SK-N-SH treated with all-trans-retinoic acid at 6 μM for 48 hours (cell line): ENCODE data around the gene CRABP2.

Experiments
- ATAC-seq: fragments of 200-7000 bp; cut with Tn5 transposase; 3 replicates; pipeline ENCODE4 v1.9.1; 2020; ENCODE audit warnings: mild to moderate bottlenecking, moderate library complexity
- ARNTL ChIP-seq: fragments of 450-650 bp; formaldehyde crosslinking; IDR thresholded peaks from 2 replicates; pipeline ENCODE4 v1.5.0; 2020; ENCODE audit warnings: low read depth, mild to moderate bottlenecking, moderate library complexity, borderline replicate concordance
- BACH2 ChIP-seq: fragments of 250-450 bp; sonication (Bioruptor Pico); IDR thresholded peaks from 2 replicates; pipeline ENCODE4 v1.9.0; 2021; ENCODE audit warnings: mild to moderate bottlenecking, borderline replicate concordance
- CREB5 ChIP-seq: fragments of 250-450 bp; sonication (Bioruptor Pico); IDR thresholded peaks from 2 replicates; pipeline ENCODE4 v1.5.1; 2020; ENCODE audit warnings: low read depth, mild to moderate bottlenecking, moderate library complexity
- CSDC2 ChIP-seq: fragments of 250-450 bp; sonication (Bioruptor Pico); IDR thresholded peaks from 2 replicates; pipeline ENCODE4 v1.5.0; 2020; ENCODE audit warnings: mild to moderate bottlenecking, moderate library complexity
- CSRNP3 ChIP-seq: fragments of 250-450 bp; sonication (Bioruptor Pico); IDR thresholded peaks from 2 replicates; pipeline ENCODE4 v1.5.1; 2021; ENCODE audit warnings: mild to moderate bottlenecking, moderate library complexity
- ESRRG ChIP-seq: fragments of 250-450 bp; sonication (Bioruptor Pico); IDR thresholded peaks from 2 replicates; pipeline ENCODE4 v1.6.1; 2021; ENCODE audit warnings: mild to moderate bottlenecking
- GLIS3 ChIP-seq: fragments of 250-450 bp; sonication (Bioruptor Pico); IDR thresholded peaks from 2 replicates; pipeline ENCODE4 v1.5.0; 2020; ENCODE audit warnings: mild to moderate bottlenecking, moderate library complexity
- ISL1 ChIP-seq: fragments of 250-450 bp; sonication (Bioruptor Pico); IDR thresholded peaks from 2 replicates; pipeline ENCODE4 v2.1.2; 2022; ENCODE audit warnings: mild to moderate bottlenecking, moderate library complexity
- OSR1 ChIP-seq: fragments of 250-450 bp; sonication (Bioruptor Pico); IDR thresholded peaks from 2 replicates; pipeline ENCODE4 v1.8.0; 2022; ENCODE audit warnings: moderate library complexity, mild to moderate bottlenecking, inconsistent platforms
- PATZ1 ChIP-seq: fragments of 250-450 bp; sonication (Bioruptor Pico); IDR thresholded peaks from 2 replicates; pipeline ENCODE4 v1.8.0; 2020; ENCODE audit warnings: mild to moderate bottlenecking, moderate library complexity, borderline replicate concordance
- PPARA ChIP-seq: fragments of 250-450 bp; sonication (Bioruptor Pico); IDR thresholded peaks from 2 replicates; pipeline ENCODE4 v1.5.0; 2020; ENCODE audit warnings: mild to moderate bottlenecking, borderline replicate concordance
- RARB ChIP-seq: fragments of 250-450 bp; sonication (Bioruptor Pico); IDR thresholded peaks from 2 replicates; pipeline ENCODE4 v1.8.0; 2021; ENCODE audit warnings: mild to moderate bottlenecking, moderate library complexity
- SNAI2 ChIP-seq: fragments of 250-450 bp; sonication (Bioruptor Pico); IDR thresholded peaks from 2 replicates; pipeline ENCODE4 v1.5.0; 2020; ENCODE audit warnings: mild to moderate bottlenecking, moderate library complexity
- TCF4 ChIP-seq: fragments of 250-450 bp; sonication (Bioruptor Pico); IDR thresholded peaks from 2 replicates; pipeline ENCODE4 v1.8.0; 2021; ENCODE audit warnings: mild to moderate bottlenecking, moderate library complexity, borderline replicate concordance
- TOX ChIP-seq: fragments of 250-450 bp; sonication (Bioruptor Pico); IDR thresholded peaks from 2 replicates; pipeline ENCODE4 v1.8.0; 2021; ENCODE audit warnings: mild to moderate bottlenecking, moderate library complexity, borderline replicate concordance
- TSHZ2 ChIP-seq: fragments of 250-450 bp; sonication (Bioruptor Pico); IDR thresholded peaks from 2 replicates; pipeline ENCODE4 v1.5.0; 2020; ENCODE audit warnings: mild to moderate bottlenecking, moderate library complexity
- ZFP3 ChIP-seq: fragments of 250-450 bp; sonication (Bioruptor Pico); IDR thresholded peaks from 2 replicates; pipeline ENCODE4 v1.5.0; 2020; ENCODE audit warnings: mild to moderate bottlenecking, moderate library complexity
- ZFP30 ChIP-seq: fragments of 450-650 bp; formaldehyde crosslinking; IDR thresholded peaks from 2 replicates; pipeline ENCODE4 v1.5.0; 2022; ENCODE audit warnings: mild to moderate bottlenecking, moderate library complexity
- ZNF70 ChIP-seq: fragments of 450-650 bp; formaldehyde crosslinking; IDR thresholded peaks from 2 replicates; pipeline ENCODE4 v1.5.0; 2020; ENCODE audit warnings: mild to moderate bottlenecking, moderate library complexity
- ZNF8 ChIP-seq: fragments of 450-650 bp; formaldehyde crosslinking; IDR thresholded peaks from 2 replicates; pipeline ENCODE4 v1.5.0; 2020; ENCODE audit warnings: mild to moderate bottlenecking, moderate library complexity
- TF ChIP-seq, protein P1 (sequence below): fragments of 250-450 bp; sonication (Bioruptor Pico); IDR thresholded peaks from 2 replicates; pipeline ENCODE4 v1.8.0; 2021; ENCODE audit warnings: low read depth, mild to moderate bottlenecking, moderate library complexity, borderline replicate concordance

Gene CRABP2

DNA sequence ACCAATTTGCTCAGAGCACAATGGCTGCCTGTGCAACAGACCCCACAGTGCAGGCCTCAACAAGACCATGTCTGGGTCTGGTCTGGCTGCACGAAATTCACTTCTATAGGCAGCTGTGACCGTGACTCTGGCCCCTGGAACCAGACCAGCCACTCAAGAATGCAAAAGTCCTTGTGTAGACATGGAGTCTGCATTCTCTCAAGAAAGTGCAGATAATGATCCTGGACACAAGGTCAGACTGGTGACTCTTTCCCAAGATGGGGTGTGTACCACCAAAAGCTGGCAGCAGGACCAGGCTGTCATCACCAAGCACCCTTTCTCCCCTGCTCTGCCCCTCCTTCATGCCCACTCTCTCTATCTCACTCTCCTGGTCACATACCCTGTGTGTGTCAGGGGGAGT lies 15.7 kb upstream of the CRABP2 start:
- no peak for TF ChIP-seq BACH2 (CRISPR knock-in tag)
- TF ChIP-seq TSHZ2 (CRISPR knock-in tag), result no peak
- no peak for TF ChIP-seq ISL1
- no peak for TF ChIP-seq GLIS3 (CRISPR knock-in tag)
- ATAC-seq, result no peak

- TF ChIP-seq CSDC2 (CRISPR knock-in tag), result no peak
- TF ChIP-seq ISL1, result no peak
- no peak for TF ChIP-seq TOX (CRISPR knock-in tag)
- no peak for TF ChIP-seq ZFP30 (CRISPR knock-in tag)
- TF ChIP-seq ZFP3 (CRISPR knock-in tag), result no peak
- TF ChIP-seq RARB (CRISPR knock-in tag), result no peak
- no peak for TF ChIP-seq BACH2 (CRISPR knock-in tag)
- no peak for TF ChIP-seq CREB5 (CRISPR knock-in tag)
- TF ChIP-seq CSRNP3 (CRISPR knock-in tag), result no peak
- TF ChIP-seq GLIS3 (CRISPR knock-in tag), result no peak
- TF ChIP-seq TCF4 (CRISPR knock-in tag), result no peak
- no peak for TF ChIP-seq PPARA (CRISPR knock-in tag)
- no peak for TF ChIP-seq ESRRG (CRISPR knock-in tag)
- no peak for TF ChIP-seq OSR1 (CRISPR knock-in tag)
- no peak for TF ChIP-seq ZNF70 (CRISPR knock-in tag)
- TF ChIP-seq, all 23 proteins: peak for 0
- ATAC-seq, result peak; percentile 8; the same call in 1 of the 3 replicates
These were observed 12.0 kb upstream of the CRABP2 start for GRCh38 chr1:156717351-156717750.

DNA sequence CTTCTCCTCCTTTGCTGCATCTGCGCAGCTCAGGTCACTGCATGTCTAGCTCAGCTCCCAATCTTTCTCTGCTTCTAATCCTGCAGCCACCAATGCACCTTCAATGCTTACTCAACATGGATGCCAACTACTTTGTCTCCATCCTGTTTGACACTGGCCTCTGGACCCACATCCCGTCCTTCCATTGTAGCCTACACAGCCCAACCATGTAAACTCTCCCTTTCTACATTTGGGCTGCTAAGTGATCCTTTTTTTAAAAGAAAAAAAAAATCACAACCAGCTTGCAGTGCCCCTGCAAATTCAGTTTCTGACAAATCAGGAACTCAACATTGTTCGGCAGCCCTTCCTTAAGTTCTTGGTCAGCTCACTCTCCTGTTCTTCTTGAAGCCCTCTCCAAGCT lies 9.4 kb upstream of the CRABP2 start:
- ATAC-seq, result no peak
- TF ChIP-seq CSRNP3 (CRISPR knock-in tag), result no peak
- no peak for TF ChIP-seq PATZ1 (CRISPR knock-in tag)
- no peak for TF ChIP-seq ARNTL (CRISPR knock-in tag)
- no peak for TF ChIP-seq GLIS3 (CRISPR knock-in tag)

- ATAC-seq, result no peak
- TF ChIP-seq, protein P1, sequence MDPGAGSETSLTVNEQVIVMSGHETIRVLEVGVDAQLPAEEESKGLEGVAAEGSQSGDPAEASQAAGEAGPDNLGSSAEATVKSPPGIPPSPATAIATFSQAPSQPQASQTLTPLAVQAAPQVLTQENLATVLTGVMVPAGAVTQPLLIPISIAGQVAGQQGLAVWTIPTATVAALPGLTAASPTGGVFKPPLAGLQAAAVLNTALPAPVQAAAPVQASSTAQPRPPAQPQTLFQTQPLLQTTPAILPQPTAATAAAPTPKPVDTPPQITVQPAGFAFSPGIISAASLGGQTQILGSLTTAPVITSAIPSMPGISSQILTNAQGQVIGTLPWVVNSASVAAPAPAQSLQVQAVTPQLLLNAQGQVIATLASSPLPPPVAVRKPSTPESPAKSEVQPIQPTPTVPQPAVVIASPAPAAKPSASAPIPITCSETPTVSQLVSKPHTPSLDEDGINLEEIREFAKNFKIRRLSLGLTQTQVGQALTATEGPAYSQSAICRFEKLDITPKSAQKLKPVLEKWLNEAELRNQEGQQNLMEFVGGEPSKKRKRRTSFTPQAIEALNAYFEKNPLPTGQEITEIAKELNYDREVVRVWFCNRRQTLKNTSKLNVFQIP (CRISPR knock-in tag), result no peak
- TF ChIP-seq BACH2 (CRISPR knock-in tag) (no peak), PATZ1 (CRISPR knock-in tag) (no peak), ZNF8 (CRISPR knock-in tag) (no peak), SNAI2 (CRISPR knock-in tag) (no peak), ARNTL (CRISPR knock-in tag) (no peak), CREB5 (CRISPR knock-in tag) (no peak), RARB (CRISPR knock-in tag) (no peak), GLIS3 (CRISPR knock-in tag) (no peak), ESRRG (CRISPR knock-in tag) (no peak), TOX (CRISPR knock-in tag) (no peak), ZFP30 (CRISPR knock-in tag) (no peak), PPARA (CRISPR knock-in tag) (no peak)
These were observed 7.2 kb upstream of the CRABP2 start for GRCh38 chr1:156712626-156713025.
